HCT116 (cell line): ENCODE data around the gene CHRNE. TPM values are rescaled to one million over a fixed set of nuclear protein-coding genes. Genes with fewer than 3 reads are reported as not detected.

Experiments
- ATAC-seq: fragments of 200-7000 bp; cut with Tn5 transposase; 2 replicates; pipeline ENCODE4 v1.9.1; 2020; ENCODE audit warnings: mild to moderate bottlenecking, moderate library complexity
- BruUV-seq: library from RNA; stranded (reverse); fragments of 400-500 nt; replicated peaks from 2 replicates; lab custom pipeline; 2021; lab: Mats Ljungman, UMichigan
- CTCF ChIA-PET: fragments of 300-600 bp; sonication (Branson Sonifier 250); formaldehyde crosslinking; loops from one replicate; lab custom pipeline; 2021; ENCODE audit warnings: antibody characterized with exemption; lab: Charles Lee
- POLR2A ChIA-PET: fragments of 300-600, 350-600 bp; sonication (Branson Sonifier 250); formaldehyde crosslinking; loops from one replicate; lab custom pipeline; 2021; ENCODE audit warnings: antibody characterized with exemption; lab: Charles Lee
- RAD21 ChIA-PET, 2 experiments: fragments of 300-600 bp; sonication (Branson Sonifier 250); formaldehyde crosslinking; loops; one replicate each; lab custom pipeline; 2023; ENCODE audit warnings: low total read pairs in 2 of 2; ENCODE audit not compliant: uncharacterized antibody in 2 of 2, unreplicated experiment in 2 of 2, low non-redundant PET in 1 of 2; lab: Charles Lee
- DNase-seq: peaks from one replicate; pipeline ENCODE4 v3.0.0-alpha.2; 2010; ENCODE audit warnings: low read depth, low spot score
- H2AFZ ChIP-seq: fragments of 200-600 bp; shearing (Covaris generic), sonication (generic); 2 replicates; pipeline ENCODE4 v1.6.1; 2017; ENCODE audit warnings: low read depth, mixed run types, mixed read lengths, antibody characterized with exemption, low read length; ENCODE audit not compliant: poor library complexity, severe bottlenecking
- H3K27ac ChIP-seq: 2 replicates; pipeline ENCODE4 v1.5.1; 2012; ENCODE audit warnings: low read depth, low read length
- H3K27me3 ChIP-seq: fragments of 200-600 bp; sonication (generic); 2 replicates; pipeline ENCODE4 v1.6.1; 2016; ENCODE audit warnings: mixed run types, low read length, mixed read lengths; ENCODE audit not compliant: insufficient read depth
- H3K36me3 ChIP-seq, 2 experiments: fragments of 200-500 bp in 1 of 2; fragments of 200-600 bp in 1 of 2; sonication (Bioruptor generic) in 1 of 2; sonication (generic) in 1 of 2; 2 replicates each; pipeline versions ENCODE4 v1.5.1 to v1.6.1; 2014 to 2016; ENCODE audit warnings: low read length in 2 of 2, inconsistent platforms in 1 of 2, mixed read lengths in 1 of 2, mixed run types in 1 of 2; ENCODE audit not compliant: insufficient read depth in 2 of 2, control insufficient read depth in 1 of 2
- H3K4me1 ChIP-seq, 2 experiments: fragments of 200-600 bp in 1 of 2; sonication (generic) in 1 of 2; 2 replicates each; pipeline versions ENCODE4 v1.5.1 to v1.6.1; 2012 to 2017; ENCODE audit warnings: low read length in 2 of 2, inconsistent platforms in 1 of 2, mild to moderate bottlenecking in 1 of 2, mixed read lengths in 1 of 2, mixed run types in 1 of 2, moderate library complexity in 1 of 2; ENCODE audit not compliant: insufficient read depth in 2 of 2, control insufficient read depth in 1 of 2
- H3K4me2 ChIP-seq: fragments of 200-600 bp; sonication (generic); 2 replicates; pipeline ENCODE4 v1.6.1; 2017; ENCODE audit warnings: mixed run types, low read length, mixed read lengths
- H3K4me3 ChIP-seq, 2 experiments: fragments of 200-600 bp in 1 of 2; sonication (generic) in 1 of 2; replicated peaks in 1 of 2; 2 replicates each; pipeline ENCODE4 v1.5.1; 2011 to 2016; ENCODE audit warnings: low read length in 2 of 2, control low read depth in 1 of 2, low read depth in 1 of 2, mild to moderate bottlenecking in 1 of 2, mixed read lengths in 1 of 2, mixed run types in 1 of 2
- H3K79me2 ChIP-seq: fragments of 200-600 bp; sonication (generic); 2 replicates; pipeline ENCODE4 v1.6.1; 2017; ENCODE audit warnings: mild to moderate bottlenecking, mixed run types, low read length, moderate library complexity, mixed read lengths; ENCODE audit not compliant: insufficient read depth
- H3K9ac ChIP-seq: fragments of 200-600 bp; sonication (generic); 2 replicates; pipeline ENCODE4 v1.6.1; 2016; ENCODE audit warnings: low read length, mixed read lengths
- H3K9me2 ChIP-seq: fragments of 200-600 bp; sonication (generic), shearing (Covaris generic); 2 replicates; pipeline ENCODE4 v1.6.1; 2017; ENCODE audit warnings: mixed run types, mild to moderate bottlenecking, moderate library complexity; ENCODE audit not compliant: insufficient read depth
- H3K9me3 ChIP-seq, 2 experiments: fragments of 200-500 bp in 1 of 2; fragments of 200-600 bp in 1 of 2; sonication (Bioruptor generic) in 1 of 2; sonication (generic) in 1 of 2; 2 replicates each; pipeline ENCODE4 v1.6.1; 2014 to 2017; ENCODE audit warnings: low read length in 2 of 2, mixed read lengths in 2 of 2, inconsistent platforms in 1 of 2, low read depth in 1 of 2, mild to moderate bottlenecking in 1 of 2, mixed run types in 1 of 2, moderate library complexity in 1 of 2; ENCODE audit not compliant: control insufficient read depth in 1 of 2, insufficient read depth in 1 of 2
- H4K20me1 ChIP-seq: fragments of 200-600 bp; sonication (generic), shearing (Covaris generic); 2 replicates; pipeline ENCODE4 v1.6.1; 2017; ENCODE audit warnings: mixed run types, mild to moderate bottlenecking, moderate library complexity; ENCODE audit not compliant: insufficient read depth
- CBX3 ChIP-seq: IDR thresholded peaks from 2 replicates; pipeline ENCODE4 v1.6.1; 2012; ENCODE audit warnings: low read depth
- CEBPB ChIP-seq: IDR thresholded peaks from 2 replicates; pipeline ENCODE4 v1.6.1; 2012; ENCODE audit warnings: low read depth
- EGR1 ChIP-seq: IDR thresholded peaks from 2 replicates; pipeline ENCODE4 v1.6.1; 2012; ENCODE audit warnings: low read depth
- EZH2 ChIP-seq: fragments of 200-600 bp; sonication (generic); IDR thresholded peaks from 2 replicates; pipeline ENCODE4 v1.6.1; 2017; ENCODE audit warnings: antibody characterized with exemption, mixed run types
- JUND ChIP-seq: IDR thresholded peaks from 2 replicates; pipeline ENCODE4 v1.6.1; 2012
- MAX ChIP-seq: IDR thresholded peaks from 2 replicates; pipeline ENCODE4 v1.6.1; 2012
- RAD21 ChIP-seq: IDR thresholded peaks from 2 replicates; pipeline ENCODE4 v1.6.1; 2012; ENCODE audit warnings: low read depth, mild to moderate bottlenecking
- REST ChIP-seq: IDR thresholded peaks from 2 replicates; pipeline ENCODE4 v1.6.1; 2012; ENCODE audit warnings: low read depth
- SP1 ChIP-seq: IDR thresholded peaks from 2 replicates; pipeline ENCODE4 v1.6.1; 2012; ENCODE audit warnings: low read depth
- intact Hi-C: fragments of 100-400 bp; cut with micrococcal nuclease; formaldehyde crosslinking; loops from 2 replicates; pipeline ENCODE4 v1.10.0; 2022
- total RNA-seq: library from RNA; stranded (reverse); gene quantifications from one replicate; pipeline ENCODE4 v1.2.1, GENCODE V29; 2021; ENCODE audit not compliant: unreplicated experiment

CHRNE gene
- total RNA-seq, 1 experiment from 2014 or later: 0.30 TPM

- BruUV-seq: no TSS peak
- peaks cover 0 to 10% of the 10 kb centered on the region in 2 experiments; a peak in 1 of 4 replicates for H3K36me3 ChIP-seq
- H3K79me2 ChIP-seq: peaks cover 31% of the 10 kb centered on the region
- DNase-seq (no peak), ATAC-seq (no peak)
- peak overlapping the region in 1 of 2 experiments; percentile 96; a peak in 2 of 4 replicates for H3K4me3 ChIP-seq
- ChIA-PET RAD21 (no interaction called here), CTCF (no interaction called here), POLR2A (interaction anchor here (1.7 to 3.0 kb wide), 2 partner anchors 11 to 16 kb away, joined by 8 to 22 read pairs; partner anchors contain the start of genes RNF167, SLC25A11 and SPAG7)
- peak overlapping the region; percentile 99 for H3K27ac ChIP-seq
- no peak overlapping the region for H2AFZ ChIP-seq
- no peaks in the 10 kb centered on the region for H3K9me2 ChIP-seq
- H3K4me1 ChIP-seq: peaks cover 17 to 50% of the 10 kb centered on the region in 2 experiments
- peak overlapping the region; percentile 100 for H3K4me2 ChIP-seq
- peak overlapping the region; percentile 97 for H3K9ac ChIP-seq
- intact Hi-C loops: no loop called here
- TF ChIP-seq EGR1 (no peak), JUND (no peak), CEBPB (no peak), CBX3 (no peak)
- H3K27me3 ChIP-seq: no peaks in the 10 kb centered on the region
- H3K9me3 ChIP-seq: no peaks in the 10 kb centered on the region
- H4K20me1 ChIP-seq: peaks cover 7% of the 10 kb centered on the region; the same call in 1 of the 2 replicates
Observed at GRCh38 chr17:4951486-4951885, 48.6 kb upstream of the CHRNE start.

DNA sequence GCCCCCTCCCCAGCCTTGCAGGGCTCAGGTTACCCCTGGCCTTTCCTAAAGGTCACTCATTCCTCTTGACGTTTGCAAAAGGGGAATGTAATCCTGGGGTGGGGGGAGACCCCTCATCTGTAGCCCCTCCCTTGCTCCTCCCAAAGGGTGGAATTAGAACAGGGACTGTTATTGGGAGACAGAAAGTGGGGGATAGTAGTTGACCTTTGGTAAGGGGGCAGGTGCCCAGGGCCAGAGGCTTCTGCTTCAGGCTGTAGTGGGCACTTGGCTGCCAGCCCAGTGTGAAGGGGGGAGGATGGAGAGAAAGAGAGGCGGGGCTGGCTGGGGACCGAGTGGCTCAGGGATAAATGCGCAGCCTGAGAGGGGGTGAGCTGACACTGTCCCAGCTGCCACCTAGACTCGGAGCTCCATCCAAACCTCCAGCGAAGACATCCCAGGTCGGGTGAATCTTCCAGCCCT, 47.9 kb upstream of the CHRNE start, which contains the start of gene ENO3:
ENO3 (plus strand) TSS at position 374 of the 459 bp plus-strand sequence. CDS start 711 bp downstream, outside the sequence.
- peaks cover 23 to 57% of the 10 kb centered on the region in 2 experiments for H3K4me1 ChIP-seq
- no TSS peak for BruUV-seq

More for the DNA sequence above, 47.9 kb upstream of the CHRNE start, which contains the start of gene ENO3:
- ATAC-seq (no peak), DNase-seq (no peak)
- H3K27ac ChIP-seq: peak within 1 kb of the TSS; percentile 99
- peak within 1 kb of the TSS; percentile 96 to 97 for H3K4me3 ChIP-seq
- H3K9me2 ChIP-seq: no peaks in the 10 kb centered on the region
- peaks cover 4 to 15% of the 10 kb centered on the region in 2 experiments; a peak in 2 of 4 replicates for H3K36me3 ChIP-seq
- peaks cover 38% of the 10 kb centered on the region for H3K79me2 ChIP-seq
- POLR2A ChIA-PET: interaction anchor here (1.7 to 3.0 kb wide), 2 partner anchors 11 to 16 kb away, joined by 8 to 22 read pairs; partner anchors contain the start of genes RNF167, SLC25A11 and SPAG7
- RAD21 ChIA-PET: no interaction called here
- no peak within 1 kb of the TSS for H2AFZ ChIP-seq
- H3K27me3 ChIP-seq: no peaks in the 10 kb centered on the region
- H3K9ac ChIP-seq: peak within 1 kb of the TSS; percentile 97
- H3K4me2 ChIP-seq: peak within 1 kb of the TSS; percentile 100
- CTCF ChIA-PET: no interaction called here
- no peaks in the 10 kb centered on the region for H3K9me3 ChIP-seq
- intact Hi-C loops: loop anchor here (1.0 kb wide), 1 partner anchor 17 kb away; the partner anchor contains the start of gene SPAG7
- H4K20me1 ChIP-seq: peaks cover 12% of the 10 kb centered on the region; the same call in 1 of the 2 replicates
- TF ChIP-seq CEBPB (no peak), EGR1 (no peak), MAX (no peak), EZH2 (no peak), RAD21 (no peak), JUND (no peak), REST (no peak), SP1 (no peak)
